MM.1S (cell line): ENCODE measurements around the gene TRIM32.

Source experiments
- DNase-seq: peaks from one replicate; pipeline ENCODE4 v3.0.0-alpha.2; 2015
- H2AFZ ChIP-seq: fragments of 300-600 bp; sonication (generic); 2 replicates; pipeline ENCODE4 v1.6.0; 2016; ENCODE audit warnings: antibody characterized with exemption, low read length
- H3F3A ChIP-seq: fragments of 300-600 bp; sonication (generic); 2 replicates; pipeline ENCODE4 v1.6.1; 2016; ENCODE audit warnings: mild to moderate bottlenecking, antibody characterized with exemption, low read length, moderate library complexity, mixed read lengths; ENCODE audit not compliant: insufficient read depth
- H3K27ac ChIP-seq: fragments of 300-600 bp; sonication (generic); 2 replicates; pipeline ENCODE4 v1.5.1; 2016; ENCODE audit warnings: mild to moderate bottlenecking, low read length
- H3K27me3 ChIP-seq: fragments of 300-600 bp; sonication (generic); replicated peaks from 2 replicates; pipeline ENCODE4 v1.6.0; 2016; ENCODE audit warnings: low read length; ENCODE audit not compliant: insufficient read depth
- H3K36me3 ChIP-seq: fragments of 300-600 bp; sonication (generic); replicated peaks from 2 replicates; pipeline ENCODE4 v1.6.1; 2016; ENCODE audit warnings: mild to moderate bottlenecking, low read length, mixed read lengths; ENCODE audit not compliant: insufficient read depth
- H3K4me1 ChIP-seq: fragments of 300-600 bp; sonication (generic); 2 replicates; pipeline ENCODE4 v1.6.1; 2016; ENCODE audit warnings: low read length, mixed read lengths
- H3K4me2 ChIP-seq: fragments of 300-600 bp; sonication (generic); 2 replicates; pipeline ENCODE4 v1.6.0; 2016; ENCODE audit warnings: low read depth, low read length
- H3K4me3 ChIP-seq: fragments of 300-600 bp; sonication (generic); 2 replicates; pipeline ENCODE4 v1.5.1; 2016; ENCODE audit warnings: low read length, mixed read lengths
- H3K79me2 ChIP-seq: fragments of 300-600 bp; sonication (generic); 2 replicates; pipeline ENCODE4 v1.6.1; 2016; ENCODE audit warnings: mixed run types, low read length, mixed read lengths
- H3K9ac ChIP-seq: fragments of 300-600 bp; sonication (generic); 2 replicates; pipeline ENCODE4 v1.6.1; 2016; ENCODE audit warnings: low read length, mixed read lengths
- H3K9me2 ChIP-seq: fragments of 300-600 bp; sonication (generic); replicated peaks from 2 replicates; pipeline ENCODE4 v1.6.1; 2016; ENCODE audit warnings: mild to moderate bottlenecking, low read length, mixed read lengths; ENCODE audit not compliant: insufficient read depth
- H3K9me3 ChIP-seq: fragments of 300-600 bp; sonication (generic); replicated peaks from 2 replicates; pipeline ENCODE4 v1.6.1; 2016; ENCODE audit warnings: mild to moderate bottlenecking, low read length, mixed read lengths; ENCODE audit not compliant: insufficient read depth
- H4K20me1 ChIP-seq: fragments of 300-600 bp; sonication (generic); 2 replicates; pipeline ENCODE4 v1.6.1; 2016; ENCODE audit warnings: mild to moderate bottlenecking, low read length, moderate library complexity, mixed read lengths; ENCODE audit not compliant: insufficient read depth
- EZH2 ChIP-seq: fragments of 300-600 bp; sonication (generic); optimal IDR thresholded peaks from 2 replicates; pipeline ENCODE3; 2017; ENCODE audit warnings: low read depth, mild to moderate bottlenecking, antibody characterized with exemption, low read length, mixed read lengths
- EZH2phosphoT487 ChIP-seq: fragments of 300-600 bp; sonication (generic); IDR thresholded peaks from 2 replicates; pipeline ENCODE4 v1.6.1; 2018; ENCODE audit warnings: antibody characterized with exemption, low read length
- TF ChIP-seq, protein P1 (sequence below): fragments of 300-600 bp; sonication (generic); IDR thresholded peaks from 2 replicates; pipeline ENCODE4 v1.5.1; 2016; ENCODE audit warnings: antibody characterized with exemption, low read length, mixed read lengths

The TRIM32 gene

DNA sequence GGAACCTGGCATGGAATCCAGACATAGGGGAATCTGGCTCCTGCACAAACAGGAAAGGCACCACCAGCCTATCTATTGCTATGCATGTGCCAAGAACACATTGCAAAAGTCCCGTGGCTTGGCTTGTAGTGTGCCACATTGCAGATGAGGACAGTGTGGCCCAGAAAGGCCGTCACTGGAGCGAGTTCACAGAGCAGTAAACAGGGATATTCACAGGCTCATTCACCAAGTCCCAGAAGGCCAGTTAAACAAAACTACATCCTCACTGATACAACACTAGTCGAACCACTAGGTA is 39.6 kb upstream of the TRIM32 start:
- no peak for DNase-seq
- Histone ChIP-seq H3K27ac (no peak overlapping the region), H3K9me2 (no peaks in the 10 kb centered on the region), H3K9ac (no peak overlapping the region), H3K4me3 (no peak overlapping the region), H3K4me1 (no peaks in the 10 kb centered on the region), H3K36me3 (no peaks in the 10 kb centered on the region), H2AFZ (no peak overlapping the region), H3K9me3 (no peaks in the 10 kb centered on the region), H3K79me2 (no peaks in the 10 kb centered on the region), H3F3A (no peaks in the 10 kb centered on the region), H3K4me2 (no peak overlapping the region), H4K20me1 (no peaks in the 10 kb centered on the region), H3K27me3 (no peaks in the 10 kb centered on the region)
- TF ChIP-seq, protein P1, sequence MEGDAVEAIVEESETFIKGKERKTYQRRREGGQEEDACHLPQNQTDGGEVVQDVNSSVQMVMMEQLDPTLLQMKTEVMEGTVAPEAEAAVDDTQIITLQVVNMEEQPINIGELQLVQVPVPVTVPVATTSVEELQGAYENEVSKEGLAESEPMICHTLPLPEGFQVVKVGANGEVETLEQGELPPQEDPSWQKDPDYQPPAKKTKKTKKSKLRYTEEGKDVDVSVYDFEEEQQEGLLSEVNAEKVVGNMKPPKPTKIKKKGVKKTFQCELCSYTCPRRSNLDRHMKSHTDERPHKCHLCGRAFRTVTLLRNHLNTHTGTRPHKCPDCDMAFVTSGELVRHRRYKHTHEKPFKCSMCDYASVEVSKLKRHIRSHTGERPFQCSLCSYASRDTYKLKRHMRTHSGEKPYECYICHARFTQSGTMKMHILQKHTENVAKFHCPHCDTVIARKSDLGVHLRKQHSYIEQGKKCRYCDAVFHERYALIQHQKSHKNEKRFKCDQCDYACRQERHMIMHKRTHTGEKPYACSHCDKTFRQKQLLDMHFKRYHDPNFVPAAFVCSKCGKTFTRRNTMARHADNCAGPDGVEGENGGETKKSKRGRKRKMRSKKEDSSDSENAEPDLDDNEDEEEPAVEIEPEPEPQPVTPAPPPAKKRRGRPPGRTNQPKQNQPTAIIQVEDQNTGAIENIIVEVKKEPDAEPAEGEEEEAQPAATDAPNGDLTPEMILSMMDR: no peak; the same call in 1 of the 2 replicates
- TF ChIP-seq EZH2phosphoT487: no peak
- TF ChIP-seq EZH2: no peak

DNA sequence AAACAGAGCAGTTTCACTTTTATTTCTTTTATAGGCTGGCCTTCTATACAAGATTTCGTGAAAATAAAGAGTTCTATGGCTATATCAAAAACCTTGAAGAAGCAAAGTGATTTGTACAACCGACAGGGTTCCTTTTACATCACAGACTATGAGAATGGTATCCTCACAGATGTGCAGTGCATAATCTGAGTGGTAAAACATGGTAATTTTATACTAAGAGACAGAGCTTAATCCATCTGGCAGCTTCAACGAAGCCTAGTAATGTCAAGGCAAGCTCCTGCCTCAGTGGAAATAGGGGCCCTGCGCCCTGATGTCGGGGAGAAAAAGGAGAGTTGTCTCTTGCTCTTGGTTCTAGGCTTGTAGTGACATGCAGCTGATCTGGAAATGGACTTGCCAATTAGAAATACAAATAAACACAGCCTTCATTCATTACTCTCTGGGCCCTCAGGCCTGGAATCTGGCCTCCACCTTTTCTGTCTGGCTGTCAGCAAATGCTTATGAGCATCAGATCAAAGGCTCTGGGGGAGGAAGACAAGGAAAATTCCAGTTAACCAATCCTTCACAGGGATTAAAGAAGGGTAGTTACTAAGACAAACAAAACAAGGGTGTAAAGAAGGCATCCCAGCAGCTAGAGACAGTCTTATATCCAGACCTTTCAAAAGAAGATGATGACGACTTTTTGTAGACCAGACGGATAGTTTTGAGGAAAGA is 33.6 kb upstream of the TRIM32 start:
- H3K36me3 ChIP-seq: no peaks in the 10 kb centered on the region
- H3K4me3 ChIP-seq: no peak overlapping the region
- TF ChIP-seq, protein P1: no peak
- TF ChIP-seq EZH2phosphoT487 (no peak), EZH2 (no peak)
- H3K4me1 ChIP-seq: no peaks in the 10 kb centered on the region
- H3K4me2 ChIP-seq: no peak overlapping the region
- no peaks in the 10 kb centered on the region for H3K79me2 ChIP-seq
- no peaks in the 10 kb centered on the region for H3F3A ChIP-seq
- H3K27me3 ChIP-seq: no peaks in the 10 kb centered on the region
- no peaks in the 10 kb centered on the region for H4K20me1 ChIP-seq
- H3K9ac ChIP-seq: no peak overlapping the region
- H3K9me2 ChIP-seq: no peaks in the 10 kb centered on the region
- no peak overlapping the region for H3K27ac ChIP-seq
- DNase-seq: no peak
- no peaks in the 10 kb centered on the region for H3K9me3 ChIP-seq
- no peak overlapping the region for H2AFZ ChIP-seq

DNA sequence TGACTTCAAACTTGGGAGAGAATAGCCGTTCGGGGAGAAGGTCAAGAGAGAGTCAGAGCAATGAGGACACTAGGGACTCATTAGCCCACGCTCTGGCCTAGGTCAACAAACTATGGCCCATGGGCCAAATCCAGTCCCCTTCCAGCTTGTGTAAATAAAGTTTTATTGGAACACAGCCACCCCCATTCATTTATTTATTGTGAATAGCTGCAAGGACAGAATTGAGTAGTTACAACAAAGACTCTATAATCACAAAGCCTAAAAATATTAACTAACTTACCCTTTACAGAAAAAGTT is 33.1 kb upstream of the TRIM32 start:
- Histone ChIP-seq H3K4me1 (no peaks in the 10 kb centered on the region), H3K9ac (no peak overlapping the region), H3F3A (no peaks in the 10 kb centered on the region), H3K79me2 (no peaks in the 10 kb centered on the region), H4K20me1 (no peaks in the 10 kb centered on the region), H2AFZ (no peak overlapping the region), H3K36me3 (no peaks in the 10 kb centered on the region), H3K27ac (no peak overlapping the region), H3K9me3 (no peaks in the 10 kb centered on the region), H3K4me3 (no peak overlapping the region), H3K9me2 (no peaks in the 10 kb centered on the region), H3K27me3 (no peaks in the 10 kb centered on the region), H3K4me2 (no peak overlapping the region)
- TF ChIP-seq EZH2: no peak
- no peak for TF ChIP-seq EZH2phosphoT487
- TF ChIP-seq, protein P1: no peak
- DNase-seq: no peak
